ENCODE measurements around the gene SAMM50.
A peak's percentile ranks its signal among the peaks of the same experiment; 100 is the strongest.

Gene SAMM50

DNA sequence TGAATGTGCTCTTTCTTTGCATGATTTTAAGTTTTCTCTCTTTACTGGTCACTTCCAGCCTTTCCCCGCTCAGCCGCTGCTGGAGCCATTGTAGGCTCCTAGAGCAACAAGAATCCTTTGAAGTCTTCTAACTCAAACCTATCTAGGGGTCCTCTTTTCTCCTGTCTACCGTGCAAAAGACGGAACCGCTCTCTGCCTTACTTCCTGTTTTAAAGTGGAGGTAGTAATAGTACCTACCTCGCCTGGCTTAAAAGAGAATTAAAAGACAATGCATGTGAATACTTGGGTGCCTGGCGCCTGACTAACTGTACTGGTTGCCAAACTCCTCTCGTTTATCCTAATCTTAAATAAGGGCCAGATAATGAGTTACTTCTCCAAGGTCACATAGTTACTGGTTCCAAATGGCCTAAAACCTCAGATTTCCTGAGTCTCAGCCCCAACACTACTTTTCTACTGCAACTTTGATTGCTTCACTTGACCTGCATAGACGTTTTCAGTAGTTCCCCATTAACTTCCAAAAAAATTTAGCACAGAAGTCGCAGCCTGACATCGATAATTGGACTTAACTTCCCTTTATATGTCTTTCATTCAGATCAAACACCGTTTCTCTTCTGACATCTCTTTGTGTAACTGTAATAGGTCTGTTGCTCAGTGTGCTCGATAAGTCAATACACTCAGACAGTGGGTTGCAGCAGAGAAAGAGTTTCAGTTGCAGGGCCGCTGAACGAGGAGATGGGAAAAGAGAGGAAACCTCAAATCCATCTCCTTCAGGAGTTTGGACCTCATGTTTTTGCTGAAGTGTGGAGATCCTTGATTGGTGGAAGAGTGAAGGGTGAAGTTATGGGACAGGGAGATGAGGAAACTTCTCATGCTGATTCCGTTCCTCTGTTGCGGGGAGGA, 891 bp downstream of the SAMM50 start:
- Histone ChIP-seq H3K36me3 (no peaks in the 10 kb centered on the region), H3K9me3 (no peaks in the 10 kb centered on the region), H3K4me3 (ENCODE audit: low read depth in 1 of 2, low read length in 1 of 2) (peak overlapping the region; percentile 59 to 72), H3K4me1 (ENCODE audit: control insufficient read depth in 1 of 2, insufficient read depth in 1 of 2, low read depth in 1 of 2, low read length in 1 of 2) (peaks cover 22 to 24% of the 10 kb centered on the region in 2 experiments), H3K27ac (peak overlapping the region; percentile 78), H3K27me3 (peaks cover 17% of the 10 kb centered on the region)
- TF ChIP-seq, protein P1, sequence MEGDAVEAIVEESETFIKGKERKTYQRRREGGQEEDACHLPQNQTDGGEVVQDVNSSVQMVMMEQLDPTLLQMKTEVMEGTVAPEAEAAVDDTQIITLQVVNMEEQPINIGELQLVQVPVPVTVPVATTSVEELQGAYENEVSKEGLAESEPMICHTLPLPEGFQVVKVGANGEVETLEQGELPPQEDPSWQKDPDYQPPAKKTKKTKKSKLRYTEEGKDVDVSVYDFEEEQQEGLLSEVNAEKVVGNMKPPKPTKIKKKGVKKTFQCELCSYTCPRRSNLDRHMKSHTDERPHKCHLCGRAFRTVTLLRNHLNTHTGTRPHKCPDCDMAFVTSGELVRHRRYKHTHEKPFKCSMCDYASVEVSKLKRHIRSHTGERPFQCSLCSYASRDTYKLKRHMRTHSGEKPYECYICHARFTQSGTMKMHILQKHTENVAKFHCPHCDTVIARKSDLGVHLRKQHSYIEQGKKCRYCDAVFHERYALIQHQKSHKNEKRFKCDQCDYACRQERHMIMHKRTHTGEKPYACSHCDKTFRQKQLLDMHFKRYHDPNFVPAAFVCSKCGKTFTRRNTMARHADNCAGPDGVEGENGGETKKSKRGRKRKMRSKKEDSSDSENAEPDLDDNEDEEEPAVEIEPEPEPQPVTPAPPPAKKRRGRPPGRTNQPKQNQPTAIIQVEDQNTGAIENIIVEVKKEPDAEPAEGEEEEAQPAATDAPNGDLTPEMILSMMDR (IDR thresholded peaks at IDR 0.05): no peak

DNA sequence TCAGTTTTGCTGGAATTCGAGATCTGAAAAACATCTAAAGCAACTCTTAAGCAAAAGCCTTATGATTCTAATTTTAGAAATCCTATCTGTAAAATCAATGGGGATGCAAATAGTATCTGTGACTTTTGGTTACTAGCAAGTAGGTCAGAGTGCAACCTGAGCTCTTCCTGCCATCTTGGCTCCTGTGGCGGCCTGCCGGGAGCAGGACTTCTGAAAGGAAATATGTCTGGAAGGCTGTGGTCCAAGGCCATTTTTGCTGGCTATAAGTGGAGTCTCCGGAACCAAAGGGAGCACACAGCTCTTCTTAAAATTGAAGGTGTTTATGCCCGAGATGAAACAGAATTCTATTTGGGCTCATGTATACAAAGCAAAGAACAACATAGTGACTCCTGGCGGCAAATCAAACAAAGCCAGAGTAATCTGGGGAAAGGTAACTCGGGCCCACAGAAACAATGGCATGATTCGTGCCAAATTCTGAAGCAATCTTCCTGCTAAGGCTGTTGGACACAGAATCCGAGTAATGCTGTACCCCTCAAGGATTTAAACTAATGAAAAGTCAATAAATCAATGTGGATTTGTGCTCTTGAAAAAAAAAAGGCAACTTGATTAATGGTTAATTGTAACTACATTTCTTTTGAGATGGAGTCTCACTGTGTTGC, 1.7 kb downstream of the SAMM50 start:
- Histone ChIP-seq H3K4me3 (ENCODE audit: low read depth in 1 of 2, low read length in 1 of 2) (no peak overlapping the region), H3K4me1 (ENCODE audit: control insufficient read depth in 1 of 2, insufficient read depth in 1 of 2, low read depth in 1 of 2, low read length in 1 of 2) (peaks cover 22 to 24% of the 10 kb centered on the region in 2 experiments), H3K9me3 (no peaks in the 10 kb centered on the region), H3K36me3 (no peaks in the 10 kb centered on the region), H3K27ac (peak overlapping the region; percentile 78), H3K27me3 (peaks cover 14% of the 10 kb centered on the region)
- TF ChIP-seq, protein P1 (IDR thresholded peaks at IDR 0.05): no peak

DNA sequence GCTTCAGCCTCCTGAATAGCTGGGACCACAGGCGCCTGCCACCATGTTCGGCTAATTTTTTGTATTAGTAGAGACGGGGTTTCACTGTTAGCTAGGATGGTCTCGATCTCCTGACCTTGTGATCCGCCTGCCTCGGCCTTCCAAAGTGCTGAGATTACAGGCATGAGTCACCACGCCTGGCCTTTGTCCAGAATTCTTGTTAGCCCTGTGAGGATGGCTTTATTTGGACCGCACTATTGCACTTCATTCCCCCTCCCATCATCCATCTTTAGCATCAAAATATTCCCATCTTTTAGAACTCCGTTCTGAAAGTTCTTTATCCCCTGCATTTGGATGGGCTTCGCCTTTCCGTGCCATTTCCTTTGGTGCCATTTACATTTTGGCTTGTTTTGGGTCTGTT, 2.6 kb downstream of the SAMM50 start:
- H3K9me3 ChIP-seq: no peaks in the 10 kb centered on the region
- H3K27ac ChIP-seq: no peak overlapping the region

DNA sequence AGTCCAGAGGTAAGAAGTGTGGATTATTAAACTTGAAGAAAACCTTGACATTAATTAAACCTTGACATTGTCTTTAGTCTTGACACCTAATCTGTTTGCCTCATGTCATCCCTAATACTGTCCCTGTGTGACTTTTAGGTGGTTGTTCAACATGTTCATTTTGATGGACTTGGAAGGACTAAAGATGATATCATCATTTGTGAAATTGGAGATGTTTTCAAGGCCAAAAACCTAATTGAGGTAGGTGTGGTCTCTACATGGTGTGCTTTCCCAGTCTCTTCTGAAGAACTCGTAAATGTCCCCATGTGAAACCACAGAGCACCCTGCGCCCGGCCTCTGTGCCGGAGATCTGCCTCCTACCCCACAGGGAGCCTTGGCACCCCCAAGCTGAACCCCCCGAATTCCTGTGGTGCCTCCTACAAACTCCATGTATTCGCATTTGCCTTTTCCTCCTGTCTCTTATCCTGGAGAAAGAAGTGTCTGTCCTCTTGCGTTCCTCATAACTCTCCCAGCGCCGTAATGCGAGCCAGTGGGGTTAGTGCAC, 9.1 kb downstream of the SAMM50 start:
- Histone ChIP-seq H3K27me3 (no peaks in the 10 kb centered on the region), H3K4me3 (ENCODE audit: low read depth in 1 of 2, low read length in 1 of 2) (no peak overlapping the region), H3K36me3 (peaks cover 63% of the 10 kb centered on the region), H3K4me1 (ENCODE audit: control insufficient read depth in 1 of 2, insufficient read depth in 1 of 2, low read depth in 1 of 2, low read length in 1 of 2) (no peaks in the 10 kb centered on the region), H3K27ac (no peak overlapping the region), H3K9me3 (no peaks in the 10 kb centered on the region)
- TF ChIP-seq, protein P1 (IDR thresholded peaks at IDR 0.05): no peak

More for the DNA sequence above, 2.6 kb downstream of the SAMM50 start:
- Histone ChIP-seq H3K36me3 (no peaks in the 10 kb centered on the region), H3K27me3 (peaks cover 6% of the 10 kb centered on the region), H3K4me1 (ENCODE audit: control insufficient read depth in 1 of 2, insufficient read depth in 1 of 2, low read depth in 1 of 2, low read length in 1 of 2) (peaks cover 22 to 24% of the 10 kb centered on the region in 2 experiments), H3K4me3 (ENCODE audit: low read depth in 1 of 2, low read length in 1 of 2) (no peak overlapping the region)
- TF ChIP-seq, protein P1 (IDR thresholded peaks at IDR 0.05): no peak

DNA sequence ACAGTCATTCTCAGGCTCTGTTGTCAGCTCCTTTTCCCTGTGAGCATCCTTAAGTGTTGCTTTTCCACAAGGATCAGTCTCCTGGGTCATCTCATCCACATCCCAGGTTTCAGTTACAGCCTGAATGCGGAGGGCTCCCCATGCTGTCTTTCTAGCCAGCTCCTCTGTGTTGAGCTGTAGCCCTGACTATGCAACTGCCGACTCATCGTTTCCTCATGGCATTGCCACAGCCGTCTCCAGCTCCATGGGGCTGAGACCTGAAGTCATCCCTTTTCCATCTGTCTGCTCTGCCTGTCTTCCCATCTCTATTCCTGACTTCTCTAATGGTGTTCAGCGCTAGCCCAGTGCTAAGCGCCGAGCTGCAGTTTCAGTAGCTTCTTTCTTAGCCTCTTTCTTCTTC, 11.8 kb downstream of the SAMM50 start:
- no peaks in the 10 kb centered on the region for H3K4me1 ChIP-seq (ENCODE audit: control insufficient read depth in 1 of 2, insufficient read depth in 1 of 2, low read depth in 1 of 2, low read length in 1 of 2)
- no peaks in the 10 kb centered on the region for H3K27me3 ChIP-seq
- TF ChIP-seq, protein P1 (IDR thresholded peaks at IDR 0.05): no peak
- H3K9me3 ChIP-seq: no peaks in the 10 kb centered on the region
- H3K4me3 ChIP-seq (ENCODE audit: low read depth in 1 of 2, low read length in 1 of 2): no peak overlapping the region
- peaks cover 82% of the 10 kb centered on the region for H3K36me3 ChIP-seq
- H3K27ac ChIP-seq: no peak overlapping the region

Data from neutrophil (primary cell).